HL-60 (cell line): ENCODE measurements around the gene AURKB.

Source experiments
- DNase-seq, 2 experiments: peaks; one replicate each; pipeline ENCODE4 v3.0.0-alpha.2; 2010 to 2020; ENCODE audit warnings: low read depth in 1 of 2, low spot score in 1 of 2
- H3K27ac ChIP-seq: fragments of 250-450 bp; sonication (Bioruptor Pico); replicated peaks from 2 replicates; pipeline ENCODE4 v1.5.1; 2020; ENCODE audit warnings: mild to moderate bottlenecking, moderate library complexity
- H3K27me3 ChIP-seq: fragments of 250-450 bp; sonication (Bioruptor Pico); 2 replicates; pipeline ENCODE4 v1.5.1; 2021; ENCODE audit warnings: mild to moderate bottlenecking, moderate library complexity; ENCODE audit not compliant: insufficient read depth, poor library complexity, severe bottlenecking
- H3K4me3 ChIP-seq: replicated peaks from 2 replicates; pipeline ENCODE4 v1.5.1; 2011; ENCODE audit warnings: mild to moderate bottlenecking, control low read depth, low read length; ENCODE audit not compliant: insufficient read depth
- CTCF ChIP-seq: IDR thresholded peaks from one replicate; pipeline ENCODE4 v1.5.1; 2011; ENCODE audit warnings: low read length, control low read depth, inconsistent platforms; ENCODE audit not compliant: insufficient read depth
- GABPA ChIP-seq: IDR thresholded peaks from 2 replicates; pipeline ENCODE4 v1.6.1; 2012; ENCODE audit warnings: low read depth
- POLR2AphosphoS5 ChIP-seq: IDR thresholded peaks from 2 replicates; pipeline ENCODE4 v1.6.1; 2012; ENCODE audit warnings: low read depth
- SPI1 ChIP-seq: IDR thresholded peaks from 2 replicates; pipeline ENCODE4 v1.6.1; 2012; ENCODE audit warnings: low read depth, mild to moderate bottlenecking, borderline replicate concordance
- TF ChIP-seq, protein P1 (sequence below): IDR thresholded peaks from 2 replicates; pipeline ENCODE4 v1.6.1; 2012; ENCODE audit warnings: low read depth; ENCODE audit not compliant: insufficient replicate concordance

The AURKB gene

GRCh38 chr17:8162997-8163977 is 47.1 kb downstream of the AURKB start:
- TF ChIP-seq SPI1: no peak
- Histone ChIP-seq H3K27me3 (no peaks in the 10 kb centered on the region), H3K27ac (peak overlapping the region; percentile 75)

DNA sequence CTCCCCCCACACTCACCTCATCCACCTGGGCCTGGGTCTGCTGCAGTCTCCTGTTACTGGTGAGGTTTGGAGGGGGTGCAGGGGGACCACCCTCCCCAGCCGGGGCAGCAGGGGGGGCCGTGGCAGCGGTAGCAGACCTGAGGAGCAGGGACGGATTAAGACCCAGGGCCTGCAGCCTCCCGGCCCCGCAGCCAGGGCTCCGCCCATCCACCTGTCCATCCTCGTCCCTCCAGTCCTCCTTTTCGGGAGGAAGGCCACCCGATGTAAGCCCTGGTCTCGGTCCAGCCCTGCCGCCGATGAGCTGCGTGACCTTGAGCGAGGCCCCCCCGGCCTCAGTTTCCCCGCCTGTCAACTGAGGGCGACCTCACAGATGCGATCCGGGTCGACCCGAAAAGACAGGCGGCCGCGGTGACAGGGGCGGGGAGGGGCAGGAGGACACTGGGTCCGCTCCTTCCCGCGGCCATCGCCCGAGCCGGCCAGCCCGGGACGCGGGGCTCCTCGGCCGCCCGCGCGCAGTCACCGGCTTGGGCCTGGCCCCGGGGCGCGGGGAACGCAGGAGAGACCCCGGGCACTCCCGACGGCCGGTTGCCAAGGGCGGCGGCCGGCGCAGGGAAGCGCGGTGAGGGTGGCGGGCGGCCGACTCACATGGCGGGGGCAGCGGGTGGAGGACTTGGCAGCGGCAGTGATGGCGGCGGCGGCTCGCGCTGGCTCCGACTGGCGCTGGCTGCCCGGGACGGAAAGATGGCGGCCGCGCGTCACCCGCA is 48.0 kb downstream of the AURKB start, which contains the start of gene VAMP2:
Gene VAMP2 (minus strand): TSS at position 716 of the 764 bp plus-strand sequence. CDS start 69 bp downstream, at position 647.
- no peaks in the 10 kb centered on the region for H3K27me3 ChIP-seq
- DNase-seq: peak in 1 of 2 experiments; percentile 37

More at GRCh38 chr17:8162997-8163977, 47.1 kb downstream of the AURKB start:
- DNase-seq: no peak
- peak overlapping the region; percentile 41 for H3K4me3 ChIP-seq

DNA sequence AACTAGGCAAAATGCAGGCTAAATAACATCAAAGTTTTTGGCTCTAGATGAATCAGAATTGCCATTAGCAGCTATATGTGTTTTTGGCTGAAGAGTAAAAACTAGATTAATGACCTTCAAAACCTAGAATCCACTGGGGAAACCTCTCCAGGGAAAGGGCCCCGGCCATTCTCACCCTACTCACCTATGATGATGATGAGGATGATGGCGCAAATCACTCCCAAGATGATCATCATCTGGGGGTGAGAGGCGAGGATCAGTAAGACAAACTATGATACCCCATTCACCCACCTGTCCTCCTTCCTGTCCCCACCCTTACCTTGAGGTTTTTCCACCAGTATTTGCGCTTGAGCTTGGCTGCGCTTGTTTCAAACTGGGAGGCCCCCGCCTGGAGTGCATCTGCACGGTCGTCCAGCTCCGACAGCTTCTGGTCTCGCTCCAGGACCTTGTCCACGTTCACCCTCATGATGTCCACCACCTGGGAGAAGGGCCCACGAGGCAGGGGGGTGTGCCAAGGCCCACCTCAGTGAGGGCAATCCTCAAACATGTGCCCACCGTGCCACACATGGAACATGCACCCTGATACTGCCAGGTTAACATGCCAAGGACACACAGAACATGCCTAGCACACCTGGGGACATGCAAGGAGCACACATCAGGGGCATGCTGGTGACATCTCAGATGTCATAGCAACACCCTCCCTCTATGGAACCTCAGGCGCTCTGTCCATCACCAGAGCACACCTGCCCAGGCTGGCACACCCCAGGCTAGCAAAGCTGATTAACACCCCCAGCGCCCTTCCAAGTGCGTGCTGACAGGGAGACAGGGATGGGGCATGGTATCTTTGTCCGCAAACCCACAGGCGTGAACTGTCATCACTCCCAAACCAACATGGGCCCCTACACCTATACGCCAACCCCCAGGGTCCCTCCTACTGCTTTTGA is 48.8 kb downstream of the AURKB start:
- TF ChIP-seq CTCF: no peak
- no peak for TF ChIP-seq POLR2AphosphoS5
- TF ChIP-seq SPI1: no peak
- TF ChIP-seq, protein P1, sequence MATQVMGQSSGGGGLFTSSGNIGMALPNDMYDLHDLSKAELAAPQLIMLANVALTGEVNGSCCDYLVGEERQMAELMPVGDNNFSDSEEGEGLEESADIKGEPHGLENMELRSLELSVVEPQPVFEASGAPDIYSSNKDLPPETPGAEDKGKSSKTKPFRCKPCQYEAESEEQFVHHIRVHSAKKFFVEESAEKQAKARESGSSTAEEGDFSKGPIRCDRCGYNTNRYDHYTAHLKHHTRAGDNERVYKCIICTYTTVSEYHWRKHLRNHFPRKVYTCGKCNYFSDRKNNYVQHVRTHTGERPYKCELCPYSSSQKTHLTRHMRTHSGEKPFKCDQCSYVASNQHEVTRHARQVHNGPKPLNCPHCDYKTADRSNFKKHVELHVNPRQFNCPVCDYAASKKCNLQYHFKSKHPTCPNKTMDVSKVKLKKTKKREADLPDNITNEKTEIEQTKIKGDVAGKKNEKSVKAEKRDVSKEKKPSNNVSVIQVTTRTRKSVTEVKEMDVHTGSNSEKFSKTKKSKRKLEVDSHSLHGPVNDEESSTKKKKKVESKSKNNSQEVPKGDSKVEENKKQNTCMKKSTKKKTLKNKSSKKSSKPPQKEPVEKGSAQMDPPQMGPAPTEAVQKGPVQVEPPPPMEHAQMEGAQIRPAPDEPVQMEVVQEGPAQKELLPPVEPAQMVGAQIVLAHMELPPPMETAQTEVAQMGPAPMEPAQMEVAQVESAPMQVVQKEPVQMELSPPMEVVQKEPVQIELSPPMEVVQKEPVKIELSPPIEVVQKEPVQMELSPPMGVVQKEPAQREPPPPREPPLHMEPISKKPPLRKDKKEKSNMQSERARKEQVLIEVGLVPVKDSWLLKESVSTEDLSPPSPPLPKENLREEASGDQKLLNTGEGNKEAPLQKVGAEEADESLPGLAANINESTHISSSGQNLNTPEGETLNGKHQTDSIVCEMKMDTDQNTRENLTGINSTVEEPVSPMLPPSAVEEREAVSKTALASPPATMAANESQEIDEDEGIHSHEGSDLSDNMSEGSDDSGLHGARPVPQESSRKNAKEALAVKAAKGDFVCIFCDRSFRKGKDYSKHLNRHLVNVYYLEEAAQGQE: no peak
- TF ChIP-seq GABPA: no peak
- no peak for DNase-seq
- Histone ChIP-seq H3K27me3 (no peaks in the 10 kb centered on the region), H3K27ac (peak overlapping the region; percentile 67; the same call in 1 of the 2 replicates), H3K4me3 (peak overlapping the region; percentile 76)

More for the DNA sequence above, 48.0 kb downstream of the AURKB start, which contains the start of gene VAMP2:
- Histone ChIP-seq H3K4me3 (peak within 1 kb of the TSS; percentile 76), H3K27ac (peak within 1 kb of the TSS; percentile 75)
- TF ChIP-seq CTCF (no peak), POLR2AphosphoS5 (peak; percentile 51; the same call in 1 of the 2 replicates)

GRCh38 chr17:8160741-8161221 is 49.6 kb downstream of the AURKB start:
- TF ChIP-seq SPI1 (no peak), GABPA (no peak), POLR2AphosphoS5 (no peak), CTCF (no peak)
- TF ChIP-seq, protein P1: no peak
- no peak for DNase-seq
- Histone ChIP-seq H3K4me3 (no peak overlapping the region), H3K27ac (no peak overlapping the region), H3K27me3 (no peaks in the 10 kb centered on the region)
